K562 (cell line): ENCODE measurements around the gene NEU3. TPM values are rescaled to one million over a fixed set of nuclear protein-coding genes. Genes with fewer than 3 reads are reported as not detected.
A peak's percentile ranks its signal among the peaks of the same experiment; 100 is the strongest.

Experiments used
- ARHGAP35 ChIP-seq: fragments of 450-650 bp; IDR thresholded peaks from 2 replicates; pipeline ENCODE4 v1.6.1; 2018; ENCODE audit not compliant: partially characterized antibody
- CBX2 ChIP-seq: fragments of 200-600 bp; sonication (generic); IDR thresholded peaks from one replicate; pipeline ENCODE4 v1.6.1; 2012; ENCODE audit warnings: mild to moderate bottlenecking, low read length, inconsistent platforms; ENCODE audit not compliant: insufficient read depth, poor library complexity, severe bottlenecking
- CTBP1 ChIP-seq: fragments of 450-650 bp; IDR thresholded peaks from 2 replicates; pipeline ENCODE4 v1.6.1; 2016; ENCODE audit warnings: borderline replicate concordance
- DACH1 ChIP-seq: fragments of 450-650 bp; IDR thresholded peaks from 2 replicates; pipeline ENCODE4 v1.6.1; 2018; ENCODE audit not compliant: partially characterized antibody
- GTF2F1 ChIP-seq: IDR thresholded peaks from 2 replicates; pipeline ENCODE4 v1.6.1; 2011; ENCODE audit warnings: low read depth, low read length, improper control_type of control experiment
- NUFIP1 ChIP-seq: fragments of 450-650 bp; IDR thresholded peaks from 2 replicates; pipeline ENCODE4 v1.6.1; 2018; ENCODE audit not compliant: partially characterized antibody
- SREBF2 ChIP-seq: sonication (generic); formaldehyde crosslinking; IDR thresholded peaks from 2 replicates; pipeline ENCODE4 v1.4.0; 2020; ENCODE audit warnings: mild to moderate bottlenecking, missing genetic modification reagents
- TSC22D4 ChIP-seq: fragments of 450-650 bp; IDR thresholded peaks from 2 replicates; pipeline ENCODE4 v1.6.1; 2016; ENCODE audit warnings: missing genetic modification characterization, missing biosample characterization, control low read depth
- ZNF431 ChIP-seq: sonication (generic); formaldehyde crosslinking; IDR thresholded peaks from 2 replicates; pipeline ENCODE4 v1.8.0; 2022; ENCODE audit warnings: mild to moderate bottlenecking, missing genetic modification reagents
- ZNF583 ChIP-seq: fragments of 250-450 bp; sonication (Bioruptor Pico); IDR thresholded peaks from 2 replicates; pipeline ENCODE4 v1.4.0; 2020
- ZNF699 ChIP-seq: fragments of 250-450 bp; sonication (Bioruptor Pico); IDR thresholded peaks from 2 replicates; pipeline ENCODE4 v1.8.0; 2021; ENCODE audit warnings: mild to moderate bottlenecking, moderate library complexity; ENCODE audit not compliant: insufficient replicate concordance
- polyA plus RNA-seq, 8 experiments: library from polyadenylated mRNA; depleted of rRNA in 4 of 8; stranded (reverse) in 5 of 8; unstranded in 3 of 8; fragments of >200 nt; fragmentation: Nextera tagmentation in 2 of 8; fragmentation: Illumina TruSeq in 1 of 8; extraction: Ambion mirVana in 2 of 8; extraction: Trizol in 1 of 8; gene quantifications; 2 replicates each; pipeline versions ENCODE4 v1.2.1 to v1.2.3, GENCODE V29; 2011 to 2014; ENCODE audit warnings: inconsistent platforms in 1 of 8, missing spikeins in 1 of 8
- total RNA-seq, 7 experiments: library from RNA; depleted of rRNA in 6 of 7; stranded (reverse); fragments of >200 nt in 6 of 7; fragmentation: Illumina TruSeq in 2 of 7; extraction: Trizol in 2 of 7; gene quantifications; 2 replicates each; pipeline versions ENCODE4 v1.2.1 to v1.2.3, GENCODE V29; 2011 to 2021; ENCODE audit warnings: low replicate concordance in 1 of 7
- TF ChIP-seq, protein P1 (sequence below): sonication (generic); formaldehyde crosslinking; IDR thresholded peaks from 2 replicates; pipeline ENCODE4 v1.8.0; 2022; ENCODE audit warnings: mild to moderate bottlenecking, missing genetic modification reagents
- TF ChIP-seq, protein P2 (sequence below), 2 experiments: fragments of 150-350 bp in 1 of 2; IDR thresholded peaks; 2 replicates each; pipeline ENCODE4 v1.6.1; 2012 to 2016; ENCODE audit warnings: low read depth in 2 of 2, low read length in 2 of 2, mild to moderate bottlenecking in 1 of 2, moderate library complexity in 1 of 2
- TF ChIP-seq, protein P3 (sequence below): fragments of 250-450 bp; sonication (Bioruptor Pico); IDR thresholded peaks from 2 replicates; pipeline ENCODE4 v1.4.0; 2020; ENCODE audit warnings: mild to moderate bottlenecking, moderate library complexity

The NEU3 gene
- total and polyA plus RNA-seq, 9 of the 15 experiments (the other 6 are each of a cell fraction or from before 2014, with no cell fraction given) = 6.2 to 41.3 (median 31.1) TPM

DNA sequence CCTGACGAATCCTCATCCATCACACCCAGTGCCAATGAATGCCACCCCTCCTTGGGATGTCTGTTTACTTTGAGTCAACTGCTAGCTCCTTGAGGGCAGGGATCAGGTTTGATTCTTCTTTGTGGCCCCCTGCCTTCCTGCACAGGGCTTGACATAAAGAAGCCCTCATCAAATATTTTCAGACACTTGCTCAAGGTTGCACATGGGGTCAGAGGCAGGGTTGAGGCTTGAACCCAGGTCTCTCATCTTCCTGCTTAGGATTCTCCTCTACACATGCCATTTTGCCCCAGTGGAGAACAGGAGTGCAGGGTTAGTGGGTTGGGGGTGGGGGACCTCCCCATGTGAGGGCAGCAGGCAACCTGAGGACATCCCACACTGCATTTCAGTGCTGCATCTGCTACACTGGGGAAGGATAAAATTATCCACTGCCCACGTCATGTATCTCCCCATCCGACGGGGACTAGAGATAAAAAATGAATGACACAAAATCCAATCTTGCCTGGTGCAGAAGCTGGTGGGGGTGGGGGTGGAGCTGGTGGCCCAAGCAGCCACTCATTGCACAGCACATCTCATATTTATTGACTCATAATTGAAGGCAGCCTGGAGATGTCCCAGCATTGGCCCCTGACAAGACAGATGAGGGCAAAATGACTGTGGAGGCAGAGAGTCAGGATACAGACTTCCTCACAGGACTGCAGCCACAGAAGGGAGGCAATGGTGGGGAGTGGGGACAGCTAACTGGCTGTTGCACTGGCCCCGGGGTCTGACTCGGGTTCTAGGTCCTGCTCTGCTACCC is 41.3 kb downstream of the NEU3 start (continued):
- TF ChIP-seq, protein P1, sequence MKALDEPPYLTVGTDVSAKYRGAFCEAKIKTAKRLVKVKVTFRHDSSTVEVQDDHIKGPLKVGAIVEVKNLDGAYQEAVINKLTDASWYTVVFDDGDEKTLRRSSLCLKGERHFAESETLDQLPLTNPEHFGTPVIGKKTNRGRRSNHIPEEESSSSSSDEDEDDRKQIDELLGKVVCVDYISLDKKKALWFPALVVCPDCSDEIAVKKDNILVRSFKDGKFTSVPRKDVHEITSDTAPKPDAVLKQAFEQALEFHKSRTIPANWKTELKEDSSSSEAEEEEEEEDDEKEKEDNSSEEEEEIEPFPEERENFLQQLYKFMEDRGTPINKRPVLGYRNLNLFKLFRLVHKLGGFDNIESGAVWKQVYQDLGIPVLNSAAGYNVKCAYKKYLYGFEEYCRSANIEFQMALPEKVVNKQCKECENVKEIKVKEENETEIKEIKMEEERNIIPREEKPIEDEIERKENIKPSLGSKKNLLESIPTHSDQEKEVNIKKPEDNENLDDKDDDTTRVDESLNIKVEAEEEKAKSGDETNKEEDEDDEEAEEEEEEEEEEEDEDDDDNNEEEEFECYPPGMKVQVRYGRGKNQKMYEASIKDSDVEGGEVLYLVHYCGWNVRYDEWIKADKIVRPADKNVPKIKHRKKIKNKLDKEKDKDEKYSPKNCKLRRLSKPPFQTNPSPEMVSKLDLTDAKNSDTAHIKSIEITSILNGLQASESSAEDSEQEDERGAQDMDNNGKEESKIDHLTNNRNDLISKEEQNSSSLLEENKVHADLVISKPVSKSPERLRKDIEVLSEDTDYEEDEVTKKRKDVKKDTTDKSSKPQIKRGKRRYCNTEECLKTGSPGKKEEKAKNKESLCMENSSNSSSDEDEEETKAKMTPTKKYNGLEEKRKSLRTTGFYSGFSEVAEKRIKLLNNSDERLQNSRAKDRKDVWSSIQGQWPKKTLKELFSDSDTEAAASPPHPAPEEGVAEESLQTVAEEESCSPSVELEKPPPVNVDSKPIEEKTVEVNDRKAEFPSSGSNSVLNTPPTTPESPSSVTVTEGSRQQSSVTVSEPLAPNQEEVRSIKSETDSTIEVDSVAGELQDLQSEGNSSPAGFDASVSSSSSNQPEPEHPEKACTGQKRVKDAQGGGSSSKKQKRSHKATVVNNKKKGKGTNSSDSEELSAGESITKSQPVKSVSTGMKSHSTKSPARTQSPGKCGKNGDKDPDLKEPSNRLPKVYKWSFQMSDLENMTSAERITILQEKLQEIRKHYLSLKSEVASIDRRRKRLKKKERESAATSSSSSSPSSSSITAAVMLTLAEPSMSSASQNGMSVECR (CRISPR knock-in tag) = no peak
- TF ChIP-seq, protein P2, sequence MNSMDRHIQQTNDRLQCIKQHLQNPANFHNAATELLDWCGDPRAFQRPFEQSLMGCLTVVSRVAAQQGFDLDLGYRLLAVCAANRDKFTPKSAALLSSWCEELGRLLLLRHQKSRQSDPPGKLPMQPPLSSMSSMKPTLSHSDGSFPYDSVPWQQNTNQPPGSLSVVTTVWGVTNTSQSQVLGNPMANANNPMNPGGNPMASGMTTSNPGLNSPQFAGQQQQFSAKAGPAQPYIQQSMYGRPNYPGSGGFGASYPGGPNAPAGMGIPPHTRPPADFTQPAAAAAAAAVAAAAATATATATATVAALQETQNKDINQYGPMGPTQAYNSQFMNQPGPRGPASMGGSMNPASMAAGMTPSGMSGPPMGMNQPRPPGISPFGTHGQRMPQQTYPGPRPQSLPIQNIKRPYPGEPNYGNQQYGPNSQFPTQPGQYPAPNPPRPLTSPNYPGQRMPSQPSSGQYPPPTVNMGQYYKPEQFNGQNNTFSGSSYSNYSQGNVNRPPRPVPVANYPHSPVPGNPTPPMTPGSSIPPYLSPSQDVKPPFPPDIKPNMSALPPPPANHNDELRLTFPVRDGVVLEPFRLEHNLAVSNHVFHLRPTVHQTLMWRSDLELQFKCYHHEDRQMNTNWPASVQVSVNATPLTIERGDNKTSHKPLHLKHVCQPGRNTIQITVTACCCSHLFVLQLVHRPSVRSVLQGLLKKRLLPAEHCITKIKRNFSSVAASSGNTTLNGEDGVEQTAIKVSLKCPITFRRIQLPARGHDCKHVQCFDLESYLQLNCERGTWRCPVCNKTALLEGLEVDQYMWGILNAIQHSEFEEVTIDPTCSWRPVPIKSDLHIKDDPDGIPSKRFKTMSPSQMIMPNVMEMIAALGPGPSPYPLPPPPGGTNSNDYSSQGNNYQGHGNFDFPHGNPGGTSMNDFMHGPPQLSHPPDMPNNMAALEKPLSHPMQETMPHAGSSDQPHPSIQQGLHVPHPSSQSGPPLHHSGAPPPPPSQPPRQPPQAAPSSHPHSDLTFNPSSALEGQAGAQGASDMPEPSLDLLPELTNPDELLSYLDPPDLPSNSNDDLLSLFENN (IDR thresholded peaks at IDR 0.05; ENCODE audit: low read depth in 2 of 2, low read length in 2 of 2) = no peak
- TF ChIP-seq CBX2 (no peak), SREBF2 (CRISPR knock-in tag) (no peak), ZNF431 (no peak), ZNF583 (CRISPR knock-in tag) (no peak; the same call in 1 of the 2 replicates), DACH1 (no peak), CTBP1 (peak; percentile 38; the same call in 1 of the 2 replicates), TSC22D4 (tag) (no peak), GTF2F1 (no peak), ARHGAP35 (no peak), ZNF699 (CRISPR knock-in tag) (no peak), NUFIP1 (no peak)
- TF ChIP-seq, protein P3, sequence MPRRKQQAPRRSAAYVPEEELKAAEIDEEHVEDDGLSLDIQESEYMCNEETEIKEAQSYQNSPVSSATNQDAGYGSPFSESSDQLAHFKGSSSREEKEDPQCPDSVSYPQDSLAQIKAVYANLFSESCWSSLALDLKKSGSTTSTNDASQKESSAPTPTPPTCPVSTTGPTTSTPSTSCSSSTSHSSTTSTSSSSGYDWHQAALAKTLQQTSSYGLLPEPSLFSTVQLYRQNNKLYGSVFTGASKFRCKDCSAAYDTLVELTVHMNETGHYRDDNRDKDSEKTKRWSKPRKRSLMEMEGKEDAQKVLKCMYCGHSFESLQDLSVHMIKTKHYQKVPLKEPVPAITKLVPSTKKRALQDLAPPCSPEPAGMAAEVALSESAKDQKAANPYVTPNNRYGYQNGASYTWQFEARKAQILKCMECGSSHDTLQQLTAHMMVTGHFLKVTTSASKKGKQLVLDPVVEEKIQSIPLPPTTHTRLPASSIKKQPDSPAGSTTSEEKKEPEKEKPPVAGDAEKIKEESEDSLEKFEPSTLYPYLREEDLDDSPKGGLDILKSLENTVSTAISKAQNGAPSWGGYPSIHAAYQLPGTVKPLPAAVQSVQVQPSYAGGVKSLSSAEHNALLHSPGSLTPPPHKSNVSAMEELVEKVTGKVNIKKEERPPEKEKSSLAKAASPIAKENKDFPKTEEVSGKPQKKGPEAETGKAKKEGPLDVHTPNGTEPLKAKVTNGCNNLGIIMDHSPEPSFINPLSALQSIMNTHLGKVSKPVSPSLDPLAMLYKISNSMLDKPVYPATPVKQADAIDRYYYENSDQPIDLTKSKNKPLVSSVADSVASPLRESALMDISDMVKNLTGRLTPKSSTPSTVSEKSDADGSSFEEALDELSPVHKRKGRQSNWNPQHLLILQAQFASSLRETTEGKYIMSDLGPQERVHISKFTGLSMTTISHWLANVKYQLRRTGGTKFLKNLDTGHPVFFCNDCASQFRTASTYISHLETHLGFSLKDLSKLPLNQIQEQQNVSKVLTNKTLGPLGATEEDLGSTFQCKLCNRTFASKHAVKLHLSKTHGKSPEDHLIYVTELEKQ (CRISPR knock-in tag) = no peak
